NCI-H2196 treated with DMSO at 0.1 percent for 48 hours (cell line): ENCODE data around the gene MAPKAPK2.

ENCODE experiments used
- DNase-seq: peaks from one replicate; lab custom pipeline; 2025; ENCODE audit not compliant: unreplicated experiment; lab: John Stamatoyannopoulos, UW

The MAPKAPK2 gene

DNA sequence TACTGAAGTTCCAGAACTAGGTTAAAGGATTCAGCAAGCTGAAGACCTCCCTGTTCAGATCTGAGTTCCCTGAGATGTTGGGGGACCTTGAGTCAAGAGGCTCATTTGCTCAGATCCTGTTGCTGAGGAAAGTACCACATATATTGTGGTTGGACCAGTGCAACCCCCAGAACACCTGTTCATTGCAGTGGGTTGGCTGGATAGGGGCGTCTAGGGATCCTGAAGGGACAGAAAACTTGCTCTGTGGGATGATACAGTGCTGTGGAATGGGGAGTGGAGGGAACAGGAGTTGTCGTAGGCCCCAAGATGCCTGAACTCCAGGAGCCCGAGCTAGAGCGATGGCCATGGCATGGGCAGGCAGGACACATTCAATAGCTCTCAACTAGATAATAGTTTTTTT, 24.6 kb upstream of the MAPKAPK2 start:
- DNase-seq, result no peak

DNA sequence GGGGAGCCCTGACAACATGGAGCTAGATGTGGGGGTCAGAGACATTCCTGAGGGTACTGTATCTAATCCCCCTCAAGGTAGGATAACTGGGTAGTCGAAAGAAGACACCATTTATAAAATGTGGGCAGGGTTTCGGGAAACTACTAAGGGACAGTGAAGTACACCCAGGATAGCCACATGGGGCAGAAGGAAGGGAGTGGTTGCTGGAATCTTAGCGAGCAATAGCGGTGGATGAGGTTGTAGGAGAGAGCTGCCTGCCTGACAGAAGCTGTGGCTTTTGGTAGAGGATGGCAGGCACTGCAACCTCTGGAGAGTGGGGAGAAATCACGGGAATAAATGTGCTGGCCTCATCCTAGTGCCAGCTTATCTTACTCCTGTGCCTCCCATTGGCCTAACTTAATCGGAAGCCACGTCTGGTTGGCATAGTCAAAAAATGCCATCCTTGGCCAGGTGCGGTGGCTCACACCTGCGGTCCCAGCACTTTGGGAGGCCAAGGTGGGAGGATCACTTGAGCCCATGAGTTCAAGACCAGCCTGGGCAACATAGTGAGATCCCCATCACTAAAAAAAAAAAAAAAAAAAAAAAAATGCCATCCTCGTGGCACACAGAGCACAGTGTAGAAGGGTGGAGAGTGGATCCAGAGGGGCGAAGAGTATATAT, 23.4 kb upstream of the MAPKAPK2 start:
- no peak for DNase-seq

DNA sequence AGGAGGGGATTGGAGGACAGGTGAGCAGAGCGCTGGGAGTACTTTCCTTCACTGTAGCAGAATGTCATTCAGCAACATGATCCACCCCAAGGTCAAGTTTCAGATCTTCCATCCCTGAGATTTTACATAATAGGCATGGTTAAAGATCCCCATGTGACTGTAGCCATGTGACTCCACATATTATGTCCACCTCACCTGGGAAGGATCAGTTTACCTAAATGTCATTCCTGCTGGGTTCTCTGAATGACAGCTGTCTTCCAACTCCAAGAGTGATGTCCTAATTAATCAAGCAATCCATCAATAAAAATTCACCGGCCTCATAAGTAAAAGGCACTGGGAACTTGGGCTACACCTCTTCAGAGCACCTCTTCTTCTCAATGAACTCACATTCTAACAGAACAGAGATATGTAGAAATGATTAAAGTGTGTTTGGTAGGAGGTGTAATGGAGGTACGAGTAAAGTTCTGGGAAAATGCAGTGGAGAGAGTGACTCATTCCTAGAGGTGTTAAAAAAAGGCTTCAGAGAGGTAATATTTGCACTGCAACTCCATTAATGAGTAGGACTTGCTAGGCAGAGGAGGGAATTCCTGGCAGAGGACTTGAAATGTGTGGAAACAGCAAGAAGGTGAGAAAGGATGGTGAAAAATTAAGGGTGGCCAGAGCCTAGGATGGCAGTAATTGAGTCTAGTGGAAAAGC, 22.2 kb upstream of the MAPKAPK2 start:
- no peak for DNase-seq

DNA sequence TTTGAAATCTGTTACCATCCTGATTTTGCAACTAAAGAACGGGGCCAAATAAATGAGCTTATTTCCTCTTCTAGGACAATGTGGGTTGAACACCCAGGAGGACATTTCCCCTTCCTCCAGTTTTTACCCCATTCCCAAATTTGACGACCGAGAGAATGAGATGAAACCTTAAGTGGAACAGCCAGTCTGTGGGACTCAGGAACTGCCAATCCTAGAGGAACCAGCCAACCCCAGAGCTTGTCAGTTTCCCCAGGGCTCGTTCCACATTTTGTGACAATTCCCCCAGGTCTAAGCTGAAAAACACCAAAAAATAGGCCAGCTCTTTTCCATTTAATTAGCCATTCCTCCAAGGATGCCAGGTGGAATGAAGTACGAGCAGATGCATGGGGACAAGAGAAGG, 21.3 kb upstream of the MAPKAPK2 start:
- DNase-seq, result no peak

DNA sequence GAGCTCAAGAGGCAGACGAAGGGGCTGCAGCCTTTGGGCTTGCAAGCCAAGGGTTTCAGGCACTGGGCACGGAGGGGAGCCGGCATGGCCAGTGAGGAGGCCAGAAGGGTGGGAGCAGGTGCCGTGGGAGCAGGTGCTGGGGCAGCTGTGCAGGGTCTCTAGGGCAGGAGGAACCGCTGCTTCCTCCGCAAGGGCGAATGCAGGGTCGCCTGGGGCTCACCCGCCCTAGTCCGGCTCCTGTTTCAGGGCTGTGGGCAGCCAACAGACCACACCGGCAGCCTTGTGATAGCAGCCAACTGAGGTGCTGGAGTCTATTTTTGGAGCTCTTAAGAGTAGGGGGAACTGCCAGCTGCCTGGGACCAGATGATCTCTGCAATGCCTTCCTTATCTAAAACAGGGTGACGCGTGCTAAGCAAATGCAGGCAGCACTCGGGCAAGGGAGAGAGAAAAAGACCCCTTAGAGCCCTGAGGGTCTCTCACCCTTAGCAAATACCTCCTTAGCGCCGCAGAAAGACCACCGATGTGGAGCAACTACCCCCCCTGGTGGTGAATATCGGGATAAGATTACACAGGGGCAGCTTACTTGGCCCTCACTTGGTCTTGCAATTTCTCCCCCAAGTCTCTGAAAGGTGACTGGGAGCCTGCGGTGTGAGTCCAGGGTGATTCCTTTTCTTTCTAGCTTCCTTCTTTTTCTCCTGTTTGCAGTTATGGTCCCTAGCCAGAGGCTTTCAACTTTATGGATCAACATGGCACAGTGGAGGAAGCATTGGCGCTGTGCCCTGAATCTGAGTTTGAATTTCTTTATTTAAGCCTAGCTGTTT, 20.7 kb upstream of the MAPKAPK2 start:
- DNase-seq, result peak; percentile 51

DNA sequence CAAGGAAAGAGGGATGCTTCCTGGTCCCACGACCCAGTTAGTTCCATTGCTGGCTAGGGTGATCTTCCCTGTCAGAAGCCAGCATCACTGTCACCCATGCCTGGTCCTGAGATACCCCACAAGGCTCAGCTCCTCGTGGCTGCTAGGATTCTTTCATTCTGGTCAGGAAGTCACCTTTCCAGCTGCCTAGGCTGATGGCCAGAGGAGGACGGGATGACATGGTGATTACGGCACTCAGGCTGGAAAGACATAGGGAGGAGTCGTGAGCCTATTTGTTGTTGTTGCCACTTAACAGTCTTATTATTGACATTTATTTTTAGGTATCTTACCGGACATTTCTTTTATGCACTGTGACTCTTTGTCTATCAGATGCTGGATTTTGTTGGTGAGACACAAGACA, 20.0 kb upstream of the MAPKAPK2 start:
- DNase-seq, result no peak

DNA sequence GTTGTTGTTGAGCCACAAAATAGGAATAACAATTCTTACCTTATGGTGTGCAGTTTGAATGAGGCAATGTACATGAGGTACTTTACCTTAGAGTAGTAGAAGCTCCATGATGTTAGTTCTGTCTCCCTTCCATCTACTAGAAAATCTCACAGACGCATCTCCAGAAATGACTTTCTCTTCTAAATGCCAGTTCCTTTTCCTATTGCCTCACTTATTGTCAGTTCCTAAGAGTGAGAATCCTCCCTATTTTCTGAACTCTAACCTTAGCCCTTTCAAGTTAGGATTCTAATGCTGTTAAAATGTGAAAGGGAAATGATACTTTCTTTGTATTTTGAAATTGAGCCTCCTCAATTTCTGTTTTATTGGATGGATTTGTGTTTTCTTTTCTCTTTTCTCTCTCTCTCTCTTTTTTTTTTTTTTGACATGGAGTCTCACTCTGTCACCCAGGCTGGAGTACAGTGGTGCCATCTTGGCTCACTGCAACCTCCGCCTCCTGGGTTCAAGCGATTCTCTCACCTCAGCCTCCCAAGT, 18.6 kb upstream of the MAPKAPK2 start:
- DNase-seq, result no peak

DNA sequence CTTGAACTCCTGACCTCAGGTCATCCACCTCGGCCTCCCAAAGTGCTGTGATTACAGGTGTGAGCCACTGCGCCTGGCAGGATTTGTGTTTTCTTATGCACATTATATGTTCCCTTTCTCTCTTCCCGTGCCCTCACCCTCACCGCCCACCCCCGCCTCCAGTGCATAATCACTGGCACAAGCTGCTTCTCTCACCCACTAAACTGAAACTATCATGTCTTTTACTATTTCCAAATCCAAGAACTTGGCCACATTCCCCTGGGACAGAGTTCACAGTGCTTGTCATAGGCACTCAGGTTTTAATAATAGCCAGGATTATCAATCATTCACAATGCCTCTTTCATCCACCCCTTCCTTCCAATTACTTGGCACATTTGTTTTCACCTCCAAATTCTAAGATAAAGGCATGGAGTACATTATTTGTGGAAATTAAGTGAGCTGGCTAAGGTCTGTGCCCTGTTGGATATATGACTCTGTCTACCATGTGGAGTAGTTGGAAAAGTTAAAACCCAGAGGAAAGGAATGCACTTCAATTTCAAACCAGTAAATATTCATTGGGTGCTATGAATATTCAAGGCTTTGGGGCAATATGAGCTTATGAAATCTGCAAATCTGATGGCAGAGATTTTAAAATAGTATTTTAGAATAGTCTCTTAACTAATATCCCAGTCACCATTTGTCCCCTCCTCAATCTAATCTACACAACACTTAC, 17.6 kb upstream of the MAPKAPK2 start:
- DNase-seq, result no peak

DNA sequence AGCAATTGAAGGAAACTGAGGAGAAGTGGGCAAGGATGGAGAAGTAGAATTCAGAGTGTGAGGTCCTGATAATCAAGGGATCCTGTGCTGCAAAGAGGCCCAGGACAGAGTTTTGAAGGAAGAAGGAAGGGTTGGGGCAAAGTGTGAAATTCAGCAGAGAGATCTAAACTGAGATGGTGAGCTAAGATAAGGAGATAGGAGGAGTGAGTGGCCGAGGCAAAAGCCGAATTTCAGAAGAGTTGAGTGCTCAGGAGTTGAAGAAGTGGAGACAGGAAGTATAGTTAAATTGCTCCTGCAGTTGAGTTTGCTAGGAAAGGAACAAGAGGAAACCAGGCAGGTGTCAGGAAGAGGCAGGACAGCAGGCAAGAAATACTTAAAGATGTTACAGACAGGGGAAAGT, 16.4 kb upstream of the MAPKAPK2 start:
- DNase-seq, result no peak

DNA sequence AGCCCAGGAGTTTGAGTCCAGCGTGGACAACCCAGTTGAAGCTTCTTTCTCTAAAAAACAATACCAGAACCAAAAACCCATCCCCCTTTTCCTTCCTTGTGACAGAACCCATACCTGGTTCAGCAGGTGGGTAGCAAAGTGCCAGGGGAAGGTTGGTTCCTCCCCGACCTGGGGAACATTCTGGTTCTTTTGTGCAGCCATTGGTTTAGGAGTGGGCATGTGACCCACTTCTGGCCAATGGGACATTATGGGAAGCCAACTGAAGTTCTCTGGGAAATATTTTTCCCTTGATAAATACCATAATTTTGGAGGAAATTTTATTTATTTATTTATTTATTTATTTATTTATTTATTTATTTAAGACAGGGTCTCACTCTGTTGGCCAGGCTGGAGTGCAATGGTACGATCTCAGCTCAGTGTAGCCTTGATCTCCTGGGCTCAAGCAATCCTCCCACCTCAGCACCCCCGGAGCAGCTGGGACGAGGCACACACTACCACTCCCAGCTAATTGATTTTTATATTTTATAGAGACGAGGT, 15.8 kb upstream of the MAPKAPK2 start:
- no peak for DNase-seq

DNA sequence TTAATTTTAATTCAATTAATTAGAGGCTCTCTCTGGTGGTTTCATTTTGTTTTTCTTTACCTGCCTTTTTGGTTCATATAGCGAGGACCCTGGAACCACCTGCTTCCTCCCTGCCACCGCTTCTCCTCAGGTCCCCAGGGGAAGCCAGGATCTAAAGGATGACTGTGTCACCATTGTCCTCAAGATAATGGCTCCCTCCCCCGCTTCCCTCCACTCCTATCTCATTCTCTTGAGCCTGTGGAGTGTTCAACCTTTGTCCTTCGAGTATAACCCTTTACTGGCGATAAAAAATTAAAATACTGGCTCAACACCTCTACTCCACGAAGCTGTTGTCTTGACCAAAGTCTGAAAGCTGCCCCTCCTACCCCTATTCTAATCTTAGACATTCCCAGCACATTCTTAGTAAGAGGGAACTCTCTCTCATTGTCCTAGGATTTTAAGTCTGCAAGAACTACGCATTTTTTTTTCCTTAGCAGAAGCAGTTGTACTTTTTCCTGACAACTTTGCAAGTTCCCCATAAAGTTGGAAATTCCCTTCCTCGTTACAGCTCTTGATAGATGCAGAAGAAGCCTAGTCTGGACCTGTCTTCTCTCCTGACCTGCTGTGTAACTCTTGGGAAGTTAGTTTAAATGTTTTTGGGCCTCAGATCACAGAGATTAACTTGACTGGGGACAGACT, 12.6 kb upstream of the MAPKAPK2 start:
- DNase-seq, result no peak

DNA sequence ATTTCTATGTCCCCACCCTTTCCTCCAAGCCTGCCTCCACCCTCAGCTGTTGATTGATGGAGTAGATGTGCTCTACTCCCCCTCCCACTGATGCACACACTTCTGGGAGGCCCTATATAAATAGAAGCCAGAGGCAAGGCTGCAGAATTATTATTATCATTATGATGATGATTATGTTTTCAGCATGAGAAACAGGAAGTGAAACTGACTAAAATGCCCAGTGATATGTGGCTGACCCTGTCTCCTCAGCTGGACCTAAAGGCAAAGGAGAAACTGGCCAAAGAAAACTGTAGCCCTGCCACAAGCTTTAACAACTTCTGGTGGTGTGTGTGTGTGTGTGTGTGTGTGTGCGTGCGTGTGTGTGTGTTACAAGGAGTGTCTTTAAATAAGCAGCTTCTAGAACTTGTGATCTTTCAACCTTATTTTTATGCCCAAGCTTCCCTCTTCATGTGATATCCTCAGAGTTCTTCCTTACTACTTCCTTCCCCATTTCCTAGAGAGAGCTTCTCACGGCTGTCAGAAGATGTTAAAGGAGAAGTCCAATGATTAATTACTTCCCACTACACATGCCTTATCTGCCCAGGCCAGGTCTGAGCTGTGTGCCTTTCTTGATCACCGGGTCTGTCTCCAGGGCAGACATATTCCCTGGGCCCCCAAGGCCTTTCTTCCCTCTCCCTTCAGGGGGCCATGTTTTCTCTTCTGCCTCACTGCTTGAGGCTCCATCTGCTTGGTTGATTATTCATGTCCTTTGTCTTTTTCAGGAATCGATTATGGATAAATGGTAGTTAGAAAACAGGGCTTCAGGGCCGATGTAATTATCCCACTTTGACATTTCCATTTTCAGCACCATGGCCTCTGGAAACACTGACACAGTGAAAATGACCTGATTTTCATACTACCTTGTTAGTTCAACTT, 11.6 kb upstream of the MAPKAPK2 start:
- no peak for DNase-seq

DNA sequence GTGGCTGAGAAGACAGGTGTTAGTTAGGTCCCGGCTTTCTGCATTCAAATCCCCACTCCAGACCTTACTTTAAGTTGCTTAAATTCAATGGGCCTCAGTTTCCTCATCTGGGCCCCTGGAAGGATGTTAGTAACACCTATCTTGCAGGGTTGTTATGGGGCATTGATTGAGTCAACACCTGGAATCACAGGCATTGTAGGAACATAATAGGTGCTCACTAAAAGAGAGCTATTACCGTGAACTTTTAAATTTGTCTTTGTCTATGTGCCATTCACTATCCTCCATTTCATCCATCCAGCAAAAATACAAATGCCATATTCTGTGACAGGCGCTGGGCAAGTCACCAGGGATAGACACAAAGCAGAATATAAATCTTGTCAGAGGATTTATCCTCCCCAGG, 10.5 kb upstream of the MAPKAPK2 start:
- no peak for DNase-seq

DNA sequence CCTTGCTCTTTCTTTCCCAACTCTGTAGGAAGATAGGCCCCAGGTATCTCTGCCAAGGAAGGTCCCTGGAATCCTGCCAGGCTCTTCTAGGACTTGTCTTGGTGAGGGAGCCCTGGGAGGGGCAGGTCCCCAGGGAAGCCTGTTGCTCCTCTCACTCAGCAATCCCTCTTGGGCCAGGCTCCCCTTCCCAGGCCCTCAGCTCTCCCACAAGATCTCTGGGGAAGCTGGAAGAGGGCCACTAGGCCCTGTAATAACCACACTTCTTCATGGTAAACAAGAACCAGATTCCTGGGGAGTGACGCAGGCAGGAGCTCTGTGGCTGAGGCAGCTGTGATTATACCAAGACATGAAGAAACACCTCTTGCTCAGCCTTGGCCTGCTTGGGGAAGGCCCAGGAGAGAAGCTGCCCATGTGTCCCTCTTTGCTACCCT, 9.9 kb upstream of the MAPKAPK2 start:
- DNase-seq, result no peak

DNA sequence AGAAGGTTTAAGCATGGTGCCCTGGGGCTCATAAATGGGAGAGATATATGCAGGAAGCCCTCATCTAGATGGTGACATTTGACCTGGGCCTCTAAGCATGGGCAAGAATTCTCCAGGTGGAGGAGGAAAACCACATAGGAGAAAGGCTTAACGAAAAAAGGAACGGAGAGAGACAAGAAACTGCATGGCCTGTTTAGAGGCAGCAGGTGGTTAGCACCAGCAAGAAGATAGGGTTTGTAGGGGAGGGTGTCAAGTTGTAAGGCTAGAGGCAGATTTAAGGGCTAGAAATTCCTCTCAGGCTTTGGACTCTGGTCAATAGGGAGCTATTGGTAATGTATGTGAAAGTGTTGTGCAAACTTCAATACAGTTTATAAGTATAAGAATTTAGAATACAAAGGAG, 8.2 kb upstream of the MAPKAPK2 start:
- DNase-seq, result no peak

DNA sequence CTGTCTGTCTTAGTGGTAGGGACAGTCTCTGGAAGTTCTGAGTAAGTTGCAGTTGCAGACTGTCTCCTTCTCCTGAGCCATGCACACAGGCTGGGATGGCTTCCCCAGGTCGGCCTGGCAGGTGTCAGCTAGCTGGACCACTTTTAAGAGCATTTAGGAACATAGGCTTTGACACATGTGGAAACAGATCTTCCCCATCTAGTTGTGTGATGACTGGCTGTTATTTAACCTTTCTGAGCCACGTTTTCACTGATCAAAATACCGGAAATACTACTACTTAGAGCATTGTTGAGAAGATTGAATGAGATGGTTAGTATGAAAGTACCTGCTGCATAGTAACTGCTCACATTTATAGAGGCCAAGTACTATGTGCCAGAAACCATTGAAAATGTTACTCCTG, 6.2 kb upstream of the MAPKAPK2 start:
- no peak for DNase-seq

DNA sequence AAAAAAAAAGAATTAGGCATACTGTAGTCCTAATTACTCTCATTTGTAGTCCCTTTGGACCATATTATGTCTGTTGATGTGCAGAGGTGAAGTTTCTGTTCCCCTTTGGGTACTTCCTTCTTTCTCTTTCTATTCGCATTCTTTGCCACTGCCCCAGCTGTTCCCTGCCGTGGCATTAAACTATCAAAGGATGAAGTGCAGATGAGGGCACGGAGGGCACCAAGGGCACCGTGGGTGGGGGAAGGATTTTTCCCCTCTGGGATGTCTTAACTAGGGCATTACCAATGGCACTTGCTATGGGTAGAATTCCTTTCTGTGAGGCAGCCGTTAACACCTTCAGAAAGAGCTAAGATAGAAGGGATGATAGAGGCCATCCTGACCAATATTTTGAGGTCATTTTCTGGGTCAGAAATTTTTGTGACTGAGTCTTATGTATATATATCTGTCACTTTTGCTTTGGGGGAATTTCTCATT, 4.9 kb upstream of the MAPKAPK2 start:
- no peak for DNase-seq

DNA sequence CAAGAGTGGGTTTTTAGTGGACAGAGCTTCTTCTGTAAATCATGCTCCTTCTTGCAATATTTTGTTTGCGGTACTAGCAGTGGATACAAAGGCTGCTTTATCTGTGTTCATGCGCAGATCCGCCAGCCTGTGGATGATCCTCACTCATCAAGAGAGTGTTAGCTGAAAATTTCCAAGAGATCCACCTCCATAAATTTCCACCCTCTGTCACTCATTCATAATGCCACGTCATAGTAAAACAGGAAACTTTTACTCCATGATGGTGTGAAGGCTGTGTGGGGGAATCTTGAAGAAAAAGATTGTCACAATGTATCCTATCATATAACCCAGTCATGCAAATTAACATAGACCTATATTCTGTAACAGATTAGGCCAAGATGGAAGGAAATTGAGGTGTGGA, 4.4 kb upstream of the MAPKAPK2 start:
- DNase-seq, result no peak

DNA sequence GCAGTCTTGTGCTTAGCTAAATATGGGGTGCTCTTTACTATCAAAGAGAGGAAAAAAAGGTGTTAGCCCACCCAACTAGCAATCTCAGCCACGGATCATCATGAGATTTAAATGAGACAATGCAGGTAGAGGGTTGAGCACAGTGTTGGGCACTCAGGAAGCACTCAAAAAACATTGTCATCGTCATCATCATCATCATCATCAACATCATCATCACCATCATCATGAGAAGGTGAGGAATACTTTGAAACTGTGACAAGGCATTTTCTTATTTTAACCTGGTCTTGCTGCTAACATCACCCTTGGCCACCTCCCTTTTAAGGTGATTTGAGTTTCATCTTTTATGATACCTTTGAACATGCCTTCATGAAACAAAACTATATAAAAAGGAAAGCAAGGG, 3.3 kb upstream of the MAPKAPK2 start:
- DNase-seq, result no peak
